GM19324 (cell line): ENCODE measurements around the gene TYW1B.
"Not testable (repeated sequence)": the region's sequence is repeated elsewhere in the genome, so short reads cannot be mapped to it uniquely, and the experiment has no call there.

ENCODE experiments used
- ATAC-seq: cut with Tn5 transposase; IDR thresholded peaks from one replicate; pipeline ENCODE4 v1.9.1; 2021; ENCODE audit warnings: mild to moderate bottlenecking, moderate library complexity; ENCODE audit not compliant: unreplicated experiment, low FRiP score

The TYW1B gene

GRCh38 chr7:72816370-72817157 is 11.4 kb downstream of the TYW1B start:
- not testable (repeated sequence) for ATAC-seq

DNA sequence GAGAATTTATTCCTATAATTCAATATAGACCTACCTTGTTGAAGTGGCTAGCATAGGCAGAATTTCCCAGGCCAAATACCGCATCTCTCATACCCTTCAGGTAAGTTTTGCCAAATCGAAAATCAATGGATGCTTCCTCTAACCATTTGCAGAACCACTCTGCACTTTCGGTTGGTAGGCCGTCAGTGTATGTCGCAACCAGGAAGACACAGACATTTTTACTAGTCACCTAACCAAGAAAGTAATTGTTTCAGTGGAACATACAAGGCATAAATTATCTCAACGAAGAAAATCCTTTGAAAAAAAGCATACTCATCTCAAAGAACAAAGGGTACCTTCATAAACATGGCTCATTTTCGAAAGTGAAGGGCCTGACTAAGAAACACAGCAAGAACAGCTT is 17.6 kb downstream of the TYW1B start:
- not testable (repeated sequence) for ATAC-seq

DNA sequence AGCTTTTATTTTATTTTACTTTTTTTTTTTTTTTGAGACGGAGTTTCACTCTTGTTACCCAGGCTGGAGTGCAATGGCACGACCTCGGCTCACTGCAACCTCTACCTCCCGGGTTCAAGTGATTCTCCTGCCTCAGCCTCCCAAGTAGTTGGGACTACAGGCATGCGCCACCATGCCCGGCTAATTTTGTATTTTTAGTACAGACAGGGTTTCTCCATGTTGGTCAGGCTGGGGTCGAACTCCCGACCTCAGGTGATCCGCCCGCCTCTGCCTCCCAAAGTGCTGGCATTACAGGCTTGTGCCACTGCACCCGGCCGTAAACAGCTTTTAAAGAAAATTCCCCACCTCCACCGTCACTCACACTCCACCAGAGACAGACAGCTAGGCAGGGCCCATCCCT is 19.5 kb downstream of the TYW1B start:
- ATAC-seq, result not testable (repeated sequence)

DNA sequence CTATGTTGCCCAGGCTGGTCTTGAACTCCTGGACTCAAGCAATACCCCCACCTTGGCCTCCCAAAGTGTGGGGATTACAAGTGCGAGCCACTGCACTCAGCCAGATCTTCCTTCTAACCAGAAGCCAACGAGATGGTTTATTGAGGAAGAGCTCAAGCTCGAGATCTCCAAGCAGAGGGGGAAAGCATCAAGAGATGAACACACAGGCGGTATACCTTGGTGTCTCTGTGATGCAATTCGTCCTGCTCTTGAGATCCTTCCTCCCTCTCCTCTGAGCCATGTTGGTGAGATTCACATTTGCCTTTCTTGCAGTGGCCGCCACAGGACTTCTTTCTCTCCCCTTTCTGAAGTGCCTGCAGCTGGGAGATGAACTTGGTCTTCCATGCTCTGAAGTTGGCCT is 21.1 kb downstream of the TYW1B start:
- ATAC-seq, result not testable (repeated sequence)

DNA sequence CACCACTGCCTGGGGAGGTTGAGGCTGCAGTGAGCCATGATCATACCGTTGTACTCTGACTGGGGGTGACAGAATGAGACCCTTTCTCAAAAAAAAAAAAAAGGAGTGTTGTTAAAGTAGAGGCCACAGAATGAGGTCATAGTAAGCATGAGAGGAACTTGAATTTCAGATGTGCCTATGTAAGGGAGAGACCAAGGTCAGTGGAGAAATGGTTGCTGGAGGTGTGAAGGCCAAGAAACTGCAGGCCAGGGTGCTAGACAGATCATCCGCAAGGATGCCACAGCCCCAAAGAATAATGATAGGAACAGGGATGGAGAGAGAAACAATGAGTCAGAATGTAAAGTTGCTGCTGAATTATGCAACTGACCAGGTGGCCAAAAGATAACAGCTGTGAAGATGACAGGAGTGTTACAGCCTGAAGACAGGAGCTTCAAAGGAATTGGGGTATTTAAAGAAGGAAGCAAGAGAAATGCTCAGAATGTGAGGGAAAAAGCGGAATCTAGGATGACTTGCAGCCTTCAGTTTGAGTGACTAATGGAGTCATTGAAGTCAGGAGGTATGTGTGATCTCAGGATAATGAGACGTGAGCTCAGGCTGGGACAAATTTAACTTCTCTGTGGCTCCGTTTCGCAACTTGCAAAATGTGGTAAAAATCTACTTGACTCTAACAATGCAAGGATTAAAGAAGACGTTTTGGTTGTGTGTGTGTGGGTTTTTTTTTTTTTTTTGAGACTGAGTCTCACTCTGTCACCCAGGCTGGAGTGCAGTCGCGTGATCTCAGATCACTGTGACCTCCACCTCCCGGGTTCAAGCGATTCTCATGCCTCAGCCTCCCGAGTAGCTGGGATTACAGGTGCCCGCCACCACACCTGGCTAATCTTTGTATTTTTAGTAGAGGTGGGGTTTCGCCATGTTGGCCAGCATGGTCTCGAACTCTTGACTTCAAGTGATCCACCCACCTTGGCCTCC is 22.2 kb downstream of the TYW1B start:
- no peak for ATAC-seq

GRCh38 chr7:72803778-72804177 is 24.2 kb downstream of the TYW1B start:
- not testable (repeated sequence) for ATAC-seq

DNA sequence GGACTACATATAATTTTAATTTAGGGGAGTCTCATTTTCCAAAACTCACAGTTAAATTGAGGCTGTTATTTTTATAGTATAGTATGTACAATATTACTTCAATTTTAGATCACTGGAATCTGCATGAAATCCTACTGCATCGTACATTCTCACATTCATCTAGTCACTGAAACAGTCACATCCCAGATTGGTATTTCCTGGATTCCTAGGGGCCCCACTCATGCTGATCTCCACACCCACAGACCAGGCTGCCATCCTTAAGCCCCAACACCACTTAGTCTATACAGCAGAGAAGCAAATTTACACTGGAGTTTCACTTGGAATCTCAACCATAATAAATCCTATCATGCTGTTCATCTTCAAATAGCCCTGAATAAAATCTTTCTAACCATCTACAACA is 26.4 kb downstream of the TYW1B start:
- not testable (repeated sequence) for ATAC-seq

GRCh38 chr7:72795401-72795800 is 32.6 kb downstream of the TYW1B start:
- ATAC-seq, result not testable (repeated sequence)

- ATAC-seq, result no peak
Measured at GRCh38 chr7:72793791-72794190, 34.2 kb downstream of the TYW1B start.

DNA sequence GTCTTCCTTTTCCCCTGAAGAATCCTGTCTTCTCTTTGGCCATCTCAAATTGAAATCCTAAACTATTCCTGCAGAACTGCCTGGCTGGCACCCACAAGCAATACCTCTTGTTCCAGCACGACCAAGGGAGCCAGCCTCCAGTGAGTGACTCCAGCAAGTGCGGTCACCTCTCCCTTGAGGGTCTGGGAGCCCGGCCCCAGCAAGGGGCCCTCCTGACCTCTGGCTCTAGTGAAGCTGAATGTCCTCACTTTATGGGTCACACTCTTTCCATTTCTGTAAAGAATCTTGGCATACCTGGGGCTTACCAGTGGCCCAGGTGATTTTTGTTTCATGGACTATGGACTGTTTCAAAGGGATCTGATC is 37.3 kb downstream of the TYW1B start:
- not testable (repeated sequence) for ATAC-seq

- not testable (repeated sequence) for ATAC-seq
Measured at GRCh38 chr7:72790048-72790697, 37.8 kb downstream of the TYW1B start.

GRCh38 chr7:72785166-72785955 is 42.6 kb downstream of the TYW1B start:
- ATAC-seq, result no peak

DNA sequence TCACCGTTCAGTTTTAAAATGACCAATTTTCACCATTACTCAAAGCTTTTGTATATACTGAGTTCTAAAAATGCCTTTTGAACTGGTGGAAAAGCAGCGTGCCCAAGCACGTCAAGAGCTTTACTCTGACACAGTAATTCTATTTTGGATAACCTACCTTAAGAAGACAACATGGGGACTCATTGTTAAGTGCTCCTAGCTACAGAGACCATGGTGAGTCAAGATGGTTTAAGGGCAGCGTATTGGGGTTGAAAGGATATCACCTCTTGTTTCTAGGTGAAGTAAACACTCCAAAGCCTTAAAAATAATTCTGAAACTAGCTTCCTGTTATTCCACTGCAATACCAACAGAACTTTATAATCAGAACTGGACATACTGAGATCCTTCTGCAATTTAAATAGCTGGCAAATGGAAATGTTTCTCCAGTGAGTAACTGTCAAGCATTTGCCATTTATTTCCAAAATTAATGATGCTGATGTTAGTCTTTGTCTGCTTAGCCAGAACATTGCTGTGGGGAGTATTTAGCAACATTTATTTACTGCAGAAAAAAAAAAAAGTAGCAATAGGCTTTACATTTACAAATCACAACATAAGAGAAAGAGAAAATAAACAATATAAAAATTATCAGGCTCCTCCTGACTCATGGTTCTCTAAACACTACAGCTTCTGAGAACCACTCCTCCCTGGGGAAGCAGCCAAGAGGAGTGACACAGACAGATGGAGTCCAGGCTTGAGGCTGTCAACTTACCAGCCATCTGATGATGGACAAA is 44.2 kb downstream of the TYW1B start:
- ATAC-seq, result not testable (repeated sequence)

DNA sequence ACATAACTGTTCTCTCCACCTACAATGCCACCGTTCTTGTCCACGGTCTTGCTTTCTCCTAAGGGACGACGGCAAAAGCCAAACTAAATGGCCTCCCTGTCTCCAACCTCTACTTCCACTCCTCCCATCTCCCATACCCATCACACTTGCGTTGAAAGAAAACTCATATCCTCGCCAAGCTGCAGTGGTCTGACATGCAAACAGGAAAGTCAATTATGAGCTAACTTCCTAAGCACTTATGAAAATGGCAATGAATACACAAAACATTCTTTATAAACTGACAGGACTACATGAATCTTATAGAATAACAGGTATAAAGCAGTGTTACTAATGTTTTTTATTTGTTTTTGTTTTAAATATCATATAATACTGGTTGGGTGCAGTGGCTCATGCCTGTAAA is 46.4 kb downstream of the TYW1B start:
- ATAC-seq, result no peak

DNA sequence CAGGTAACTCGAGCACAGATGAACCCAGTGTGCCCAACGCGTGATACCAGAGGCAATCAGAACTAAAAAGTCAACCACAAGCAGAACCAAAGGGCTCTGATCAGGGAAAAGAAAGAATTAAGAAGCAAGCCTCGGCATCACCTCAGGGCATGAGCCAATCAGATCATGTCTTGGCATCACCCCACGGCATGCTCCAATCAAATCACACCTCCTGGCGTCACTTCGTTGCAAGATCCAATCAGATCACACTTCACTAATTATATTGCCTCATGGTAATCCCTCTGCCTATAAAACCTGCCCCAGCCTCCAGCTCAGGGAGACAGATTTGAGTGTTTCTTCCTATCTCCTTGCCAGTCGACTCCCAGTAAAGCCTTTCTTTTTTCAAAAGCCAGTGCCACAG is 46.8 kb downstream of the TYW1B start:
- ATAC-seq, result no peak

DNA sequence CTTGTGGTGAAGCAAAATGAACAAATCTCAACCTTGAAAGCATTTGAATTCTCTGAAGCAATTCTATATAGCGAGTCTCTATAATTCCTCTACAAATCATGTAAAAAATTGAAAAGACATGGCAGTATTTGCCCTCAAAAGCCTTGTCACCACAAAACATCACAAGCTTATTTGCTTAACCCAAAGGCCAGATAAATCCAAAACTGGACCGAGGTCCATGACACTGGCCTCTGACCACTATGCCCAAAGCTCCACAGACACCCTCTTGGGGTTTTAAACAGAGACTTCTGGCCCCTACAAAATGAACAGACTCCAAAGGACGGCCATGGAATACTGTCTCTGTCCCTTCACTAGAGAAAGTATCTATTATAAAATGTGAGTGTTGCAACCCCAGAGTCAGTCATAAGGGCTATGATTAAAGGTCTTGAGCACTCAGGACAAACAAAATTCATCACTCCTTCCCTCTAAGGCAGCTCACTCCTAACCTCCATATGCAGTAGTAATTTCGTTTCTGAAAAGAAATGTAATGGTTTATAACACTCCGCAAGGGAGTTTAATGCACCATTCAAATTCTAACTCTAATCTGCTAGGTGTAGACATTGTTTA is 47.6 kb downstream of the TYW1B start:
- ATAC-seq, result not testable (repeated sequence)

GRCh38 chr7:72777167-72777566 is 50.8 kb downstream of the TYW1B start:
- ATAC-seq, result not testable (repeated sequence)

DNA sequence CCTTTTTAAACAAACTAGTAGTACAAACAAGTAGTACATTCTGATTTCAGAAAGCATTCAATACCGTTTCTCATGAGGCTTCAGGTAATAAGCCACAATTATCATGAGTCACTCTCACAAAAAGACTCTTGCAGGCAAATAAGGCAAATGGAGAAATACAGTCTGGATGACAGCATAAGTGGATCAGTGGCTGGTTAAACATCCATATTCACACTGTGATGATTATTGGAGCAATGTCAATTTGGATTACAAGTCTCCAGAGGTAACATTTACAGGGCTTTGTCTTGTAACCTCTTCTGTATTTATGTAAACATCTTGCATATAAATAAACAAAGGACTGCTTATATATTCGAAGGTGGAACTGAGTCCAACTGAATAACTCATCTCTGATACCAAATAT is 55.4 kb downstream of the TYW1B start:
- not testable (repeated sequence) for ATAC-seq

DNA sequence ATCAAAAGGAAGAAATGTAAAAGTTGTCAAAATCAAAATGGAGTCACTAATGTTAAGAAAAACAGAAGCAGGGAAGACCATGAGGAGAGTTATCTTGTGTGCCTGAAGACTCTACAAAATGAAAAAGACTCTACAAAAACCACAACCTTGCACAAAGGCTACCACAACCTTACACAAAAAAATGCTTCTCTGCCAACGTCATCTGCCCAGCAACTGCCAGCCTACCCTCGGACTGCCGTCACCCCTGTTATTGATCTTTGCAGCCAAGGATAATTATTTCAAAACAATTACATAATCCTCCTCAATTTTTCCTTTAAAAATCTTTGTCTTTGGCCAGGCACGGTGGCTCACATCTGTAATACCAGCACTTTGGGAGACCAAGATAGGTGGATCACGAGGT is 61.0 kb downstream of the TYW1B start:
- not testable (repeated sequence) for ATAC-seq
